Loucy (cell line): ENCODE data around the gene HIGD2A.

Source experiments
- EZH2phosphoT487 ChIP-seq: fragments of 200-600 bp; IDR thresholded peaks from 2 replicates; pipeline ENCODE4 v1.6.1; 2018; ENCODE audit warnings: antibody characterized with exemption, mild to moderate bottlenecking, moderate library complexity, borderline replicate concordance
- TF ChIP-seq, protein P1 (sequence below): fragments of 200-600 bp; sonication (generic); conservative IDR thresholded peaks from 2 replicates; pipeline ENCODE4 v1.5.1; 2014; ENCODE audit warnings: mild to moderate bottlenecking, antibody characterized with exemption, low read length

DNA sequence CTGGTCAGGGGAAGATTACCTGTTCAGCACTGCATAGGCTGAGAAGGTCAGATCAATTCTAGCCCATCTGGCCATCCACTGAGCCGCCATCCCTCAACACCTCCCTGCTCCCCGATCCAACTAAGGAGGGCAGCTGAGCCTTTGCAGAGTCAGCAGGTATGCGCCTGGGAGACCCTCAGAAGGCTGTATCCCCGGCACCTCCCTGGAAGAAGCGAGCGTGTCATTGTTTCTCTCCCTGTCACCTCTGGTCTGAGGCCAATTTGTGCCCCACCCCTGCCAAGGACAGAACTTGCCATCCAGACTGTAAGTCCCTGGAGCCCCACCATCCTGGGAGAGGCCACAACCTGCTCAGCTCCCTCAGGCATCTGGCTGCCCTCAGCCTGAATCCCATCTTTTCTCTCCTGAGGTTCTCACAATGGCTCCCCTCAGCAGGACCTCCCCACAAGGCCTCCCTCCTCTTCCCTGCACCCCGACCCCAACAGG, 25.2 kb downstream of the HIGD2A start:
- TF ChIP-seq, protein P1, sequence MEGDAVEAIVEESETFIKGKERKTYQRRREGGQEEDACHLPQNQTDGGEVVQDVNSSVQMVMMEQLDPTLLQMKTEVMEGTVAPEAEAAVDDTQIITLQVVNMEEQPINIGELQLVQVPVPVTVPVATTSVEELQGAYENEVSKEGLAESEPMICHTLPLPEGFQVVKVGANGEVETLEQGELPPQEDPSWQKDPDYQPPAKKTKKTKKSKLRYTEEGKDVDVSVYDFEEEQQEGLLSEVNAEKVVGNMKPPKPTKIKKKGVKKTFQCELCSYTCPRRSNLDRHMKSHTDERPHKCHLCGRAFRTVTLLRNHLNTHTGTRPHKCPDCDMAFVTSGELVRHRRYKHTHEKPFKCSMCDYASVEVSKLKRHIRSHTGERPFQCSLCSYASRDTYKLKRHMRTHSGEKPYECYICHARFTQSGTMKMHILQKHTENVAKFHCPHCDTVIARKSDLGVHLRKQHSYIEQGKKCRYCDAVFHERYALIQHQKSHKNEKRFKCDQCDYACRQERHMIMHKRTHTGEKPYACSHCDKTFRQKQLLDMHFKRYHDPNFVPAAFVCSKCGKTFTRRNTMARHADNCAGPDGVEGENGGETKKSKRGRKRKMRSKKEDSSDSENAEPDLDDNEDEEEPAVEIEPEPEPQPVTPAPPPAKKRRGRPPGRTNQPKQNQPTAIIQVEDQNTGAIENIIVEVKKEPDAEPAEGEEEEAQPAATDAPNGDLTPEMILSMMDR, result no peak
- TF ChIP-seq EZH2phosphoT487, result no peak
